K562 (cell line): ENCODE measurements around the gene PDCD1. TPM values are rescaled to one million over a fixed set of nuclear protein-coding genes. Genes with fewer than 3 reads are reported as not detected.

Source experiments
- ATAC-seq: fragments of 200-7000 bp; cut with Tn5 transposase; 3 replicates; pipeline ENCODE4 v1.9.1; 2020; ENCODE audit warnings: moderate library complexity
- BruUV-seq: library from RNA; stranded (reverse); fragments of 400-500 nt; replicated peaks from 2 replicates; lab custom pipeline; 2021; lab: Mats Ljungman, UMichigan
- CTCF ChIA-PET: fragments of 300-600 bp; formaldehyde crosslinking; extraction: SDS; loops from one replicate; lab custom pipeline; 2021; ENCODE audit warnings: low intra/inter-chr PET ratio; lab: Yijun Ruan, JAX
- POLR2A ChIA-PET: fragments of 300-600, 350-650 bp; sonication (Branson Sonifier 250); formaldehyde crosslinking; extraction: SDS; loops from one replicate; lab custom pipeline; 2021; ENCODE audit warnings: antibody characterized with exemption, inconsistent platforms; lab: Yijun Ruan, JAX
- DNase-seq, 4 experiments: peaks; one replicate each; pipeline versions ENCODE4 v3.0.0 to v3.0.0-alpha.2; 2011 to 2018; ENCODE audit warnings: low spot score in 3 of 4, mixed read lengths in 3 of 4; ENCODE audit errors: extremely low read depth in 1 of 4
- FAIRE-seq: peaks from 2 replicates; lab custom pipeline; 2011; peaks lifted over from hg19 to GRCh38; lab: Jason Lieb, UNC
- H2AFZ ChIP-seq: 2 replicates; pipeline ENCODE4 v1.6.0; 2011; ENCODE audit warnings: low read depth, low read length, control low read depth, inconsistent platforms
- H3K27ac ChIP-seq: fragments of 200-600 bp; 3 replicates; pipeline ENCODE4 v1.8.0; 2011; ENCODE audit warnings: low read depth, mild to moderate bottlenecking, control low read depth, inconsistent platforms, low read length, moderate library complexity, mixed read lengths; ENCODE audit errors: extremely low read depth
- H3K27me3 ChIP-seq, 2 experiments: fragments of 300-600 bp in 1 of 2; 2 replicates in 1 of 2; 3 replicates in 1 of 2; pipeline versions ENCODE4 v1.6.0 to v1.8.0; 2011; ENCODE audit warnings: inconsistent platforms in 2 of 2, low read length in 2 of 2, mild to moderate bottlenecking in 1 of 2, mixed read lengths in 1 of 2, moderate library complexity in 1 of 2; ENCODE audit not compliant: control insufficient read depth in 2 of 2, insufficient read depth in 2 of 2
- H3K36me3 ChIP-seq: fragments of 300-600 bp; 3 replicates; pipeline ENCODE4 v1.8.0; 2011; ENCODE audit warnings: mild to moderate bottlenecking, low read length, inconsistent platforms; ENCODE audit not compliant: control insufficient read depth, insufficient read depth
- H3K4me1 ChIP-seq, 2 experiments: fragments of 200-600 bp in 1 of 2; replicated peaks in 1 of 2; 2 replicates in 1 of 2; 3 replicates in 1 of 2; pipeline versions ENCODE4 v1.5.1 to v1.8.0; 2011; ENCODE audit warnings: inconsistent platforms in 2 of 2, low read length in 2 of 2, mild to moderate bottlenecking in 1 of 2, mixed read lengths in 1 of 2, moderate library complexity in 1 of 2; ENCODE audit not compliant: control insufficient read depth in 2 of 2, insufficient read depth in 2 of 2
- H3K4me2 ChIP-seq: 2 replicates; pipeline ENCODE4 v1.6.1; 2011; ENCODE audit warnings: low read length, control low read depth, inconsistent platforms, mixed read lengths; ENCODE audit not compliant: insufficient read depth
- H3K4me3 ChIP-seq: fragments of 200-600 bp; sonication (generic), shearing (Covaris generic); 2 replicates; pipeline ENCODE4 v1.5.1; 2016; ENCODE audit warnings: control low read depth, inconsistent platforms
- H3K79me2 ChIP-seq: fragments of 200-600 bp; 3 replicates; pipeline ENCODE4 v1.8.0; 2011; ENCODE audit warnings: low read length, inconsistent platforms; ENCODE audit not compliant: control insufficient read depth, insufficient read depth
- H3K9ac ChIP-seq, 2 experiments: 2 replicates each; pipeline versions ENCODE4 v1.6.0 to v1.6.1; 2011; ENCODE audit warnings: low read depth in 2 of 2, low read length in 2 of 2, control low read depth in 1 of 2, inconsistent platforms in 1 of 2, mild to moderate bottlenecking in 1 of 2, mixed read lengths in 1 of 2; ENCODE audit not compliant: insufficient read depth in 1 of 2
- H3K9me1 ChIP-seq: one replicate; pipeline ENCODE4 v1.6.0; 2011; ENCODE audit warnings: inconsistent platforms, mild to moderate bottlenecking, low read length, moderate library complexity; ENCODE audit not compliant: control insufficient read depth, insufficient read depth
- H3K9me3 ChIP-seq: replicated peaks from 2 replicates; pipeline ENCODE4 v1.5.1; 2011; ENCODE audit warnings: low read depth, low read length, inconsistent platforms; ENCODE audit not compliant: control insufficient read depth, insufficient read depth
- H4K20me1 ChIP-seq: replicated peaks from 2 replicates; pipeline ENCODE4 v1.6.1; 2011; ENCODE audit warnings: low read length, inconsistent platforms, mixed read lengths; ENCODE audit not compliant: control insufficient read depth, insufficient read depth
- GATAD2A ChIP-seq: fragments of 450-650 bp; IDR thresholded peaks from 2 replicates; pipeline ENCODE4 v1.6.1; 2017
- HMGN3 ChIP-seq: IDR thresholded peaks from 2 replicates; pipeline ENCODE4 v1.6.1; 2011; ENCODE audit warnings: borderline replicate concordance, low read depth, mild to moderate bottlenecking, mixed read lengths, low read length; ENCODE audit not compliant: insufficient read length; ENCODE audit errors: extremely low read depth
- KLF13 ChIP-seq: fragments of 450-650 bp; IDR thresholded peaks from 2 replicates; pipeline ENCODE4 v1.6.1; 2016; ENCODE audit warnings: missing genetic modification characterization, low read depth, mild to moderate bottlenecking, missing compliant biosample characterization, moderate library complexity, borderline replicate concordance
- MAFK ChIP-seq: IDR thresholded peaks from 2 replicates; pipeline ENCODE4 v1.6.1; 2011; ENCODE audit warnings: low read length, improper control_type of control experiment
- MIER1 ChIP-seq: fragments of 450-650 bp; IDR thresholded peaks from 2 replicates; pipeline ENCODE4 v1.6.1; 2016; ENCODE audit warnings: antibody characterized with exemption, mild to moderate bottlenecking, low read depth
- PCBP1 ChIP-seq: fragments of 200-400 bp; formaldehyde crosslinking; IDR thresholded peaks from 2 replicates; pipeline ENCODE4 v1.6.1; 2018; ENCODE audit warnings: mild to moderate bottlenecking, low read depth, low read length; ENCODE audit not compliant: poor library complexity, severe bottlenecking
- RHOXF2B ChIP-seq: fragments of 250-450 bp; sonication (Bioruptor Pico); conservative IDR thresholded peaks from 2 replicates; pipeline ENCODE4 v1.5.1; 2021
- XRCC4 ChIP-seq: IDR thresholded peaks from one replicate; pipeline ENCODE4 v1.6.1; 2011; ENCODE audit not compliant: insufficient read depth, insufficient read length; ENCODE audit errors: extremely low read depth
- YY1 ChIP-seq, 3 experiments: IDR thresholded peaks; 2 replicates each; pipeline ENCODE4 v1.6.1; 2011; ENCODE audit warnings: low read length in 2 of 3, mild to moderate bottlenecking in 2 of 3, moderate library complexity in 2 of 3, borderline replicate concordance in 1 of 3, control low read depth in 1 of 3, low read depth in 1 of 3; ENCODE audit not compliant: insufficient read depth in 3 of 3, insufficient replicate concordance in 2 of 3, control insufficient read depth in 1 of 3, insufficient read length in 1 of 3; ENCODE audit errors: extremely low read depth in 1 of 3
- WGBS: fragments of 100-300 bp; shearing (Covaris generic); methylation state at CpG from one replicate; pipeline ENCODE4 v1.1.6; 2016; ENCODE audit warnings: low coverage, mixed read lengths; ENCODE audit not compliant: insufficient coverage; ENCODE audit errors: missing lambda C conversion rate; 5-methylcytosine and 5-hydroxymethylcytosine counted together
- in situ Hi-C: fragments of 300-500 bp; cut with MboI; formaldehyde crosslinking; loops from 4 replicates; pipeline ENCODE4 v1.15.0; 2018; ENCODE audit warnings: inconsistent platforms, mixed read lengths
- intact Hi-C: fragments of 100-400 bp; cut with micrococcal nuclease; formaldehyde crosslinking; loops from 2 replicates; pipeline ENCODE4 v1.14.2; 2022
- polyA plus RNA-seq, 8 experiments: library from polyadenylated mRNA; depleted of rRNA in 4 of 8; stranded (reverse) in 5 of 8; unstranded in 3 of 8; fragments of >200 nt; fragmentation: Nextera tagmentation in 2 of 8; fragmentation: Illumina TruSeq in 1 of 8; extraction: Ambion mirVana in 2 of 8; extraction: Trizol in 1 of 8; gene quantifications; 2 replicates each; pipeline versions ENCODE4 v1.2.1 to v1.2.3, GENCODE V29; 2011 to 2014; ENCODE audit warnings: inconsistent platforms in 1 of 8, missing spikeins in 1 of 8
- total RNA-seq, 7 experiments: library from RNA; depleted of rRNA in 6 of 7; stranded (reverse); fragments of >200 nt in 6 of 7; fragmentation: Illumina TruSeq in 2 of 7; extraction: Trizol in 2 of 7; gene quantifications; 2 replicates each; pipeline versions ENCODE4 v1.2.1 to v1.2.3, GENCODE V29; 2011 to 2021; ENCODE audit warnings: low replicate concordance in 1 of 7

Gene PDCD1
- total and polyA plus RNA-seq, 9 of the 15 experiments (the other 6 are each of a cell fraction or from before 2014, with no cell fraction given): 0.15 to 2.5 (median 1.0) TPM; not detected in 2

DNA sequence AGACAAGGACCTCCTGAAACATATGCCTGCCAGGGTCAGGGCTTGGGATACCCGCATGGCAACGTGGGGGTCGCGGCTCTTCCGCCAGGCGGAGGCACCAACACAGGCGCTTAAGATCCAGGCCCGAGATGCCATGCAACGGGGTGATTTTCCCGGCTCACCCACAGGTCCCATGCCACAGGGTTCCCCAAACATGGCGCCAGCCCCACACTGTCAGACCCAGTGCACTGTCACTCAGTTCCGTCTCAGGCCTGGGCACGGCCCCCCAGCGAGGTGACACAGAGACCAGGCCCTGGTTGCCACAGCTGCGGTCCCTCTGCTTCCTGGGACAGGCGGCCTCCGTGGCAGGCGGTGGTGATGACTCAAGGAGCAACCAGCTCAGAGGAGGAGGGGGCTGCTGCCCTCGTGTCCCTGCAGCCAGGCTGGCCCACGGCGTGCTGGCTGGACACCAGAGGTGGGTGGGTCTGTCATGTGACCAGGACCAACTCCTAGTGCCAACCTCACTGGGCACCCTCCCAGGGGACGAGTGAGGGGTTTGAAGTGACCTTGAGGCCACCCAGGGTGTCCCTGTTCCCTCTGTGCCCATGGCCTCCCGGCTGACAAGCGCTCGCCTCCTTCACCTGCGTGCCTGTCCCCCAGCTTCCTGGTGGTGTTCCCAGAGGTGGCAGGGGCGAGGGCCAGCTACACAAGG is 4.9 kb downstream of the PDCD1 start:
- FAIRE-seq: no peak

More for the DNA sequence above, 4.9 kb downstream of the PDCD1 start:
- POLR2A ChIA-PET: interaction anchor here (0.9 to 1.1 kb wide), 2 partner anchors 12 to 45 kb away, joined by 3 to 4 read pairs; no protein-coding TSS in a partner anchor
- WGBS: 42% methylated on average over 13 of the region's 27 CpGs
- H3K4me1 ChIP-seq: peaks cover 0 to 73% of the 10 kb centered on the region in 2 experiments; a peak in 3 of 5 replicates
- no TSS peak for BruUV-seq
- H3K9me1 ChIP-seq: no peaks in the 10 kb centered on the region
- H3K27ac ChIP-seq: no peak overlapping the region
- CTCF ChIA-PET: no interaction called here
- H3K4me2 ChIP-seq: no peak overlapping the region
- no peak overlapping the region for H3K9ac ChIP-seq
- in situ Hi-C loops: no loop called here
- no peak overlapping the region for H2AFZ ChIP-seq
- TF ChIP-seq XRCC4 (no peak), YY1 (IDR thresholded peaks at IDR 0.05; ENCODE audit: borderline replicate concordance in 1 of 3, control insufficient read depth in 1 of 3, extremely low read depth in 1 of 3, insufficient read depth in 3 of 3, insufficient read length in 1 of 3, insufficient replicate concordance in 2 of 3, low read depth in 1 of 3, low read length in 2 of 3) (no peak), RHOXF2B (CRISPR knock-in tag) (no peak), KLF13 (tag) (no peak), PCBP1 (no peak), GATAD2A (no peak), HMGN3 (no peak), MAFK (no peak), MIER1 (no peak)
- TF ChIP-seq, all 486 proteins: peak for 0
- intact Hi-C loops: no loop called here
- Histone ChIP-seq H3K79me2 (no peaks in the 10 kb centered on the region), H3K36me3 (no peaks in the 10 kb centered on the region), H4K20me1 (no peaks in the 10 kb centered on the region), H3K4me3 (no peak overlapping the region), H3K27me3 (no peaks in the 10 kb centered on the region), H3K9me3 (no peaks in the 10 kb centered on the region)
- DNase-seq (peak in 1 of 4 experiments; percentile 5), ATAC-seq (no peak)
